Measurements from ENCODE around the gene FRMD4A.

DNA sequence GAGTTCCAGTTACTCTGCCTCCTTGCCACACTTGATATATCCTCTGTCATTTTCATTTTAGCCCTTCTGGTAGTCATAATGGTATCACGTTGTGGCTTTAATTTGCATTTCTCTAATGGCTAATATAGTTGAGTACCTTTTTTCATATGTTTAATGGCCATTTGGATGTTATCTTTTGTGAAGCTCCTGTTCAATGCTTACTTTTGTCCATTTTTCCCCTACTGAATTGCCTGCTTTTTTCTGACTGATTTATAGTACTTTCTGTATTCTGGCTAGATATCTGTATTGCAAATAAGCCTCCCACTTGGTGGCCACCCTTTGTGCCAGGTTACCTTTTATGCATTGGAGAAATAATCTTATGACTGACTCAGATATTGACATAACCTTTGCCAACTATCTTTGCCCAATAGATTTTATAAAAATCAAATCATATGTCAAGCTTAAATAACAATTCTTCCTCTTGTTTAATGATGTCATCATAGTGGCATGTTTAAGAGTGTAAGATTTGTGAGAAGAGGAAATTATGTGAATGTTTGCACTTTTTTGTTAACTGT is 693.3 kb downstream of the FRMD4A start:
- TF ChIP-seq, protein P1, sequence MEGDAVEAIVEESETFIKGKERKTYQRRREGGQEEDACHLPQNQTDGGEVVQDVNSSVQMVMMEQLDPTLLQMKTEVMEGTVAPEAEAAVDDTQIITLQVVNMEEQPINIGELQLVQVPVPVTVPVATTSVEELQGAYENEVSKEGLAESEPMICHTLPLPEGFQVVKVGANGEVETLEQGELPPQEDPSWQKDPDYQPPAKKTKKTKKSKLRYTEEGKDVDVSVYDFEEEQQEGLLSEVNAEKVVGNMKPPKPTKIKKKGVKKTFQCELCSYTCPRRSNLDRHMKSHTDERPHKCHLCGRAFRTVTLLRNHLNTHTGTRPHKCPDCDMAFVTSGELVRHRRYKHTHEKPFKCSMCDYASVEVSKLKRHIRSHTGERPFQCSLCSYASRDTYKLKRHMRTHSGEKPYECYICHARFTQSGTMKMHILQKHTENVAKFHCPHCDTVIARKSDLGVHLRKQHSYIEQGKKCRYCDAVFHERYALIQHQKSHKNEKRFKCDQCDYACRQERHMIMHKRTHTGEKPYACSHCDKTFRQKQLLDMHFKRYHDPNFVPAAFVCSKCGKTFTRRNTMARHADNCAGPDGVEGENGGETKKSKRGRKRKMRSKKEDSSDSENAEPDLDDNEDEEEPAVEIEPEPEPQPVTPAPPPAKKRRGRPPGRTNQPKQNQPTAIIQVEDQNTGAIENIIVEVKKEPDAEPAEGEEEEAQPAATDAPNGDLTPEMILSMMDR (conservative IDR thresholded peaks at IDR 0.05 in 1 of 2, IDR thresholded peaks at IDR 0.05 in 1 of 2; ENCODE audit: extremely low read depth in 1 of 2, insufficient read depth in 1 of 2, low read depth in 1 of 2, low read length in 2 of 2): no peak
- no peak for TF ChIP-seq EZH2 (IDR thresholded peaks at IDR 0.05; ENCODE audit: borderline replicate concordance, low read length)
